MM.1S (cell line): Measurements from ENCODE around the gene SERPINE2.
"Not testable (repeated sequence)": the region's sequence is repeated elsewhere in the genome, so short reads cannot be mapped to it uniquely, and the experiment has no call there.

Experiments used
- DNase-seq: peaks from one replicate; pipeline ENCODE4 v3.0.0-alpha.2; 2015
- H2AFZ ChIP-seq: fragments of 300-600 bp; sonication (generic); 2 replicates; pipeline ENCODE4 v1.6.0; 2016; ENCODE audit warnings: antibody characterized with exemption, low read length
- H3F3A ChIP-seq: fragments of 300-600 bp; sonication (generic); 2 replicates; pipeline ENCODE4 v1.6.1; 2016; ENCODE audit warnings: mild to moderate bottlenecking, antibody characterized with exemption, low read length, moderate library complexity, mixed read lengths; ENCODE audit not compliant: insufficient read depth
- H3K27ac ChIP-seq: fragments of 300-600 bp; sonication (generic); 2 replicates; pipeline ENCODE4 v1.5.1; 2016; ENCODE audit warnings: mild to moderate bottlenecking, low read length
- H3K27me3 ChIP-seq: fragments of 300-600 bp; sonication (generic); replicated peaks from 2 replicates; pipeline ENCODE4 v1.6.0; 2016; ENCODE audit warnings: low read length; ENCODE audit not compliant: insufficient read depth
- H3K36me3 ChIP-seq: fragments of 300-600 bp; sonication (generic); replicated peaks from 2 replicates; pipeline ENCODE4 v1.6.1; 2016; ENCODE audit warnings: mild to moderate bottlenecking, low read length, mixed read lengths; ENCODE audit not compliant: insufficient read depth
- H3K4me1 ChIP-seq: fragments of 300-600 bp; sonication (generic); 2 replicates; pipeline ENCODE4 v1.6.1; 2016; ENCODE audit warnings: low read length, mixed read lengths
- H3K4me2 ChIP-seq: fragments of 300-600 bp; sonication (generic); 2 replicates; pipeline ENCODE4 v1.6.0; 2016; ENCODE audit warnings: low read depth, low read length
- H3K4me3 ChIP-seq: fragments of 300-600 bp; sonication (generic); 2 replicates; pipeline ENCODE4 v1.5.1; 2016; ENCODE audit warnings: low read length, mixed read lengths
- H3K79me2 ChIP-seq: fragments of 300-600 bp; sonication (generic); 2 replicates; pipeline ENCODE4 v1.6.1; 2016; ENCODE audit warnings: mixed run types, low read length, mixed read lengths
- H3K9ac ChIP-seq: fragments of 300-600 bp; sonication (generic); 2 replicates; pipeline ENCODE4 v1.6.1; 2016; ENCODE audit warnings: low read length, mixed read lengths
- H3K9me2 ChIP-seq: fragments of 300-600 bp; sonication (generic); replicated peaks from 2 replicates; pipeline ENCODE4 v1.6.1; 2016; ENCODE audit warnings: mild to moderate bottlenecking, low read length, mixed read lengths; ENCODE audit not compliant: insufficient read depth
- H3K9me3 ChIP-seq: fragments of 300-600 bp; sonication (generic); replicated peaks from 2 replicates; pipeline ENCODE4 v1.6.1; 2016; ENCODE audit warnings: mild to moderate bottlenecking, low read length, mixed read lengths; ENCODE audit not compliant: insufficient read depth
- H4K20me1 ChIP-seq: fragments of 300-600 bp; sonication (generic); 2 replicates; pipeline ENCODE4 v1.6.1; 2016; ENCODE audit warnings: mild to moderate bottlenecking, low read length, moderate library complexity, mixed read lengths; ENCODE audit not compliant: insufficient read depth
- CTCF ChIP-seq: fragments of 300-600 bp; sonication (generic); IDR thresholded peaks from 2 replicates; pipeline ENCODE4 v1.5.1; 2016; ENCODE audit warnings: antibody characterized with exemption, low read length, mixed read lengths
- EZH2 ChIP-seq: fragments of 300-600 bp; sonication (generic); optimal IDR thresholded peaks from 2 replicates; pipeline ENCODE3; 2017; ENCODE audit warnings: low read depth, mild to moderate bottlenecking, antibody characterized with exemption, low read length, mixed read lengths
- EZH2phosphoT487 ChIP-seq: fragments of 300-600 bp; sonication (generic); IDR thresholded peaks from 2 replicates; pipeline ENCODE4 v1.6.1; 2018; ENCODE audit warnings: antibody characterized with exemption, low read length

The SERPINE2 gene

GRCh38 chr2:223943561-223944008, 95.5 kb downstream of the SERPINE2 start:
- Histone ChIP-seq H3K4me1 (no peaks in the 10 kb centered on the region), H3K9me2 (no peaks in the 10 kb centered on the region), H3K79me2 (peaks cover 38% of the 10 kb centered on the region), H3K9ac (no peak overlapping the region), H3K27ac (no peak overlapping the region), H3F3A (no peaks in the 10 kb centered on the region), H3K27me3 (no peaks in the 10 kb centered on the region), H3K9me3 (no peaks in the 10 kb centered on the region), H4K20me1 (no peaks in the 10 kb centered on the region), H3K4me3 (no peak overlapping the region), H3K4me2 (no peak overlapping the region; the same call in 1 of the 2 replicates), H2AFZ (no peak overlapping the region), H3K36me3 (no peaks in the 10 kb centered on the region)
- no peak for DNase-seq
- TF ChIP-seq EZH2 (no peak), CTCF (no peak), EZH2phosphoT487 (no peak)

- Histone ChIP-seq H3K4me3 (no peak overlapping the region), H3K79me2 (peaks cover 42% of the 10 kb centered on the region), H3K36me3 (no peaks in the 10 kb centered on the region), H3K9me2 (no peaks in the 10 kb centered on the region), H3K27ac (no peak overlapping the region), H4K20me1 (no peaks in the 10 kb centered on the region), H3K4me1 (no peaks in the 10 kb centered on the region), H3K4me2 (no peak overlapping the region), H3K9ac (no peak overlapping the region), H2AFZ (no peak overlapping the region), H3K9me3 (no peaks in the 10 kb centered on the region), H3K27me3 (no peaks in the 10 kb centered on the region), H3F3A (no peaks in the 10 kb centered on the region)
- TF ChIP-seq EZH2phosphoT487 (no peak), CTCF (no peak)
- DNase-seq, result no peak
Measured at GRCh38 chr2:223943135-223943534, 96.0 kb downstream of the SERPINE2 start.

DNA sequence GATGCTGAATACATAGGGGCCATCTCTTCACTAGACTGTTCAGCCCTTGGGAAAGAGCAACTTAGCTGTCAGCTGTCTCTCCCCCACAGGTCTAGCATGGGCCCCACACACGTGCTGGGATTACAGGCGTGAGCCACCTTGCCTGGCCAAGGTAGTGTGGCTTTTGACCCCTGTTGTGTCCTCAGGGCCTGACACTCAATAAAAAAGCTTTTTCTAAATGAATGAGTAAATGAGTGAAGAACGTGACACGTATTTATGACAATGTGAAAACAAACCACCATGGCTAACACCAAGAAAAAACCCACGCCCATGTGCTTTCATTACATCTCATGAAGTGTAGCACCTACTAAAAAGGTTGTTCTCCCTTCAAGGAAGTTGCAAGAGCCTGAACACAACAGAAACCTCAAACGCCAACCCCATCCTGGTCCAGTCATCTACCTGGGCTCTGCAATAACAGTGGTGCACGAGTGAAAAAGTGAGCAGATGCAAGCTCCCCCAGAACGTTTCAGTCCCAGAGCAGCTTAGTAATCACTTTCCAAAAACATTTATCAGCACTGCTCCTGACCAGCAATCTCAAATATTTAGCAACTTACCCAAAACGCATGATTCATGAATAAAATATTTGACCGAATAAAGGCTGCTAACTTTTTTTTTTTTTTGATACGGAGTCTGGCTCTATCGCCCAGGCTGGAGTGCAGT, 97.4 kb downstream of the SERPINE2 start:
- no peak overlapping the region for H2AFZ ChIP-seq
- DNase-seq, result no peak
- peaks cover 55% of the 10 kb centered on the region for H3K79me2 ChIP-seq
- no peak overlapping the region for H3K27ac ChIP-seq
- H3K36me3 ChIP-seq, result no peaks in the 10 kb centered on the region
- H4K20me1 ChIP-seq, result no peaks in the 10 kb centered on the region
- TF ChIP-seq EZH2 (no peak), EZH2phosphoT487 (no peak), CTCF (no peak)
- H3K9me3 ChIP-seq, result no peaks in the 10 kb centered on the region
- no peaks in the 10 kb centered on the region for H3K27me3 ChIP-seq
- H3K4me3 ChIP-seq, result no peak overlapping the region
- H3F3A ChIP-seq, result no peaks in the 10 kb centered on the region
- H3K9ac ChIP-seq, result no peak overlapping the region
- no peaks in the 10 kb centered on the region for H3K4me1 ChIP-seq
- no peaks in the 10 kb centered on the region for H3K9me2 ChIP-seq
- no peak overlapping the region for H3K4me2 ChIP-seq

- H3K4me1 ChIP-seq, result not testable (repeated sequence)
Measured at GRCh38 chr2:223939438-223939837, 99.6 kb downstream of the SERPINE2 start.

More at GRCh38 chr2:223939438-223939837, 99.6 kb downstream of the SERPINE2 start:
- peaks cover 67% of the 10 kb centered on the region for H3K79me2 ChIP-seq
- not testable (repeated sequence) for H2AFZ ChIP-seq, H4K20me1 ChIP-seq, H3K4me2 ChIP-seq, DNase-seq, H3K9ac ChIP-seq, H3K36me3 ChIP-seq, H3K4me3 ChIP-seq, H3K9me3 ChIP-seq, H3K27ac ChIP-seq, H3K9me2 ChIP-seq, H3F3A ChIP-seq, H3K27me3 ChIP-seq
